Adipocyte (in vitro differentiated cells): ENCODE data around the gene PCDHA3.
"Not testable (repeated sequence)": the region's sequence is repeated elsewhere in the genome, so short reads cannot be mapped to it uniquely, and the experiment has no call there.

Source experiments
- DNase-seq: peaks from one replicate; pipeline ENCODE4 v3.0.0-alpha.2; 2015; ENCODE audit warnings: low read depth
- H3K27me3 ChIP-seq: replicated peaks from 2 replicates; pipeline ENCODE4 v1.7.0; 2013; ENCODE audit warnings: mild to moderate bottlenecking, low read length, moderate library complexity; ENCODE audit not compliant: control insufficient read depth, insufficient read depth
- H3K36me3 ChIP-seq: 2 replicates; pipeline ENCODE4 v1.7.0; 2013; ENCODE audit warnings: low read length, mild to moderate bottlenecking, moderate library complexity; ENCODE audit not compliant: control insufficient read depth, insufficient read depth, severe bottlenecking
- H3K4me1 ChIP-seq: 2 replicates; pipeline ENCODE4 v1.7.0; 2013; ENCODE audit warnings: mild to moderate bottlenecking, low read length, moderate library complexity; ENCODE audit not compliant: control insufficient read depth, insufficient read depth
- H3K4me3 ChIP-seq: 2 replicates; pipeline ENCODE4 v1.7.0; 2013; ENCODE audit warnings: mild to moderate bottlenecking, low read length, moderate library complexity
- H3K9ac ChIP-seq: 2 replicates; pipeline ENCODE4 v1.7.0; 2013; ENCODE audit warnings: mild to moderate bottlenecking, low read length, moderate library complexity
- H3K9me3 ChIP-seq: 2 replicates; pipeline ENCODE4 v1.7.0; 2013; ENCODE audit warnings: mild to moderate bottlenecking, low read length, moderate library complexity; ENCODE audit not compliant: control insufficient read depth

PCDHA3 gene

GRCh38 chr5:140842798-140843733 lies 42.2 kb downstream of the PCDHA3 start:
- DNase-seq = no peak
- Histone ChIP-seq H3K4me1 (no peaks in the 10 kb centered on the region), H3K9ac (no peak overlapping the region), H3K4me3 (no peak overlapping the region), H3K36me3 (no peaks in the 10 kb centered on the region), H3K27me3 (no peaks in the 10 kb centered on the region), H3K9me3 (peaks cover 6% of the 10 kb centered on the region)

- H3K4me3 ChIP-seq, H3K9ac ChIP-seq, H3K27me3 ChIP-seq, H3K9me3 ChIP-seq, DNase-seq, H3K4me1 ChIP-seq, H3K36me3 ChIP-seq: not testable (repeated sequence)
Observed at GRCh38 chr5:140848139-140849102, 47.6 kb downstream of the PCDHA3 start, which contains the start of gene PCDHA9. TSS of gene PCDHA9 (plus strand) at chr5:140848382. CDS start at chr5:140848496, 114 bp downstream.

GRCh38 chr5:140849831-140850634 lies 49.2 kb downstream of the PCDHA3 start:
- not testable (repeated sequence) for H3K36me3 ChIP-seq, H3K9ac ChIP-seq, H3K9me3 ChIP-seq, H3K4me3 ChIP-seq, DNase-seq, H3K27me3 ChIP-seq, H3K4me1 ChIP-seq
